Glomerular endothelial cell (primary cell): ENCODE data around the gene PPP1R36. TPM values are rescaled to one million over a fixed set of nuclear protein-coding genes. Genes with fewer than 3 reads are reported as not detected.
"Not testable (repeated sequence)": the region's sequence is repeated elsewhere in the genome, so short reads cannot be mapped to it uniquely, and the experiment has no call there.

Experiments
- DNase-seq: peaks from one replicate; pipeline ENCODE4 v3.0.0-alpha.2; 2011; ENCODE audit warnings: low read depth, low spot score; ENCODE audit errors: extremely low read depth
- total RNA-seq: library from RNA; depleted of rRNA; stranded (reverse); fragments of >200 nt; gene quantifications from 2 replicates; pipeline ENCODE4 v1.2.3, GENCODE V29; 2015

Gene PPP1R36
- total RNA-seq, 1 donor from 2014 or later = not detected

- no peak for DNase-seq
These were observed 31.5 kb upstream of the PPP1R36 start for GRCh38 chr14:64518229-64518628.

GRCh38 chr14:64520699-64521098 lies 29.1 kb upstream of the PPP1R36 start:
- no peak for DNase-seq

GRCh38 chr14:64522591-64523355 lies 27.0 kb upstream of the PPP1R36 start:
- no peak for DNase-seq

- DNase-seq = no peak
These were observed 24.4 kb upstream of the PPP1R36 start for GRCh38 chr14:64525354-64525753.

- DNase-seq = no peak
These were observed 18.2 kb upstream of the PPP1R36 start for GRCh38 chr14:64531567-64531966.

GRCh38 chr14:64536488-64537245 lies 13.1 kb upstream of the PPP1R36 start:
- DNase-seq = no peak

- DNase-seq = peak; percentile 77
These were observed 9.3 kb upstream of the PPP1R36 start, which contains the start of gene HSPA2 for GRCh38 chr14:64540208-64541202. TSS of gene HSPA2 (plus strand) at chr14:64540741. CDS start at chr14:64540850, 109 bp downstream.

- no peak for DNase-seq
These were observed 8.3 kb upstream of the PPP1R36 start for GRCh38 chr14:64541261-64541971.

- DNase-seq = no peak
These were observed 7.6 kb upstream of the PPP1R36 start for GRCh38 chr14:64541972-64542835.

- DNase-seq = no peak
These were observed 6.9 kb upstream of the PPP1R36 start for GRCh38 chr14:64542836-64543201.

- no peak for DNase-seq
These were observed 5.0 kb upstream of the PPP1R36 start for GRCh38 chr14:64544607-64545312.

GRCh38 chr14:64549016-64549415 lies 745 bp upstream of the PPP1R36 start:
- DNase-seq = no peak

- DNase-seq = no peak
These were observed 1.0 kb downstream of the PPP1R36 start for GRCh38 chr14:64550621-64551333.

- no peak for DNase-seq
These were observed 4.8 kb downstream of the PPP1R36 start for GRCh38 chr14:64554556-64554955.

GRCh38 chr14:64556526-64556925 lies 6.8 kb downstream of the PPP1R36 start:
- no peak for DNase-seq

GRCh38 chr14:64558216-64558615 lies 8.5 kb downstream of the PPP1R36 start:
- not testable (repeated sequence) for DNase-seq

- DNase-seq = no peak
These were observed 11.9 kb downstream of the PPP1R36 start for GRCh38 chr14:64561631-64562030.

GRCh38 chr14:64562436-64562835 lies 12.7 kb downstream of the PPP1R36 start:
- DNase-seq = no peak
